NT2/D1 (cell line): ENCODE measurements around the gene FOXK1.

ENCODE experiments used
- SUZ12 ChIP-seq: IDR thresholded peaks from 2 replicates; pipeline ENCODE4 v1.6.1; 2011; ENCODE audit not compliant: insufficient read length, insufficient read depth; ENCODE audit errors: extremely low read depth
- YY1 ChIP-seq: IDR thresholded peaks from 2 replicates; pipeline ENCODE4 v1.6.1; 2011; ENCODE audit not compliant: insufficient read length, insufficient read depth

GRCh38 chr7:4722308-4722707 is 40.2 kb downstream of the FOXK1 start:
- TF ChIP-seq SUZ12 (no peak), YY1 (no peak)
